ENCODE results near the gene TMEM171.

TMEM171 gene

GRCh38 chr5:73120222-73121118 is at the start of gene TMEM171:
TMEM171 (plus strand) TSS chr5:73120575; CDS start chr5:73123374, 2,799 bp downstream.
- DNase-seq: no peak

GRCh38 chr5:73081093-73081492 is 39.3 kb upstream of the TMEM171 start:
- DNase-seq: no peak

- no peak for DNase-seq
These were observed 32.3 kb upstream of the TMEM171 start for GRCh38 chr5:73088026-73088425.

GRCh38 chr5:73093943-73094342 is 26.4 kb upstream of the TMEM171 start:
- no peak for DNase-seq

GRCh38 chr5:73094415-73094814 is 26.0 kb upstream of the TMEM171 start:
- DNase-seq: no peak

- no peak for DNase-seq
These were observed 24.7 kb upstream of the TMEM171 start for GRCh38 chr5:73095564-73096238.

GRCh38 chr5:73096239-73096575 is 24.2 kb upstream of the TMEM171 start:
- DNase-seq: no peak

GRCh38 chr5:73097740-73098139 is 22.6 kb upstream of the TMEM171 start:
- DNase-seq: no peak

GRCh38 chr5:73100109-73100508 is 20.3 kb upstream of the TMEM171 start:
- DNase-seq: no peak

- DNase-seq: no peak
These were observed 16.5 kb upstream of the TMEM171 start for GRCh38 chr5:73103870-73104299.

- no peak for DNase-seq
These were observed 16.0 kb upstream of the TMEM171 start for GRCh38 chr5:73104326-73104725.

- no peak for DNase-seq
These were observed 14.0 kb upstream of the TMEM171 start for GRCh38 chr5:73106335-73106734.

GRCh38 chr5:73110190-73110589 is 10.2 kb upstream of the TMEM171 start:
- no peak for DNase-seq

- no peak for DNase-seq
These were observed 8.8 kb upstream of the TMEM171 start for GRCh38 chr5:73111536-73111935.

GRCh38 chr5:73112359-73112758 is 8.0 kb upstream of the TMEM171 start:
- DNase-seq: no peak

GRCh38 chr5:73114044-73114688 is 6.2 kb upstream of the TMEM171 start:
- no peak for DNase-seq

GRCh38 chr5:73115399-73116051 is 4.8 kb upstream of the TMEM171 start:
- no peak for DNase-seq

- no peak for DNase-seq
These were observed 3.9 kb upstream of the TMEM171 start for GRCh38 chr5:73116506-73116905.

GRCh38 chr5:73117088-73117740 is 3.2 kb upstream of the TMEM171 start:
- DNase-seq: no peak

- no peak for DNase-seq
These were observed 1.9 kb upstream of the TMEM171 start for GRCh38 chr5:73118391-73118973.

- DNase-seq: no peak
These were observed 771 bp upstream of the TMEM171 start for GRCh38 chr5:73119451-73120157.

- no peak for DNase-seq
These were observed 716 bp downstream of the TMEM171 start for GRCh38 chr5:73121119-73121463.
